Activated B cell treated with CpG ODN at 0.5 μM for 24 hours (primary cell): ENCODE data around the gene OSGEPL1. TPM values are rescaled to one million over a fixed set of nuclear protein-coding genes. Genes with fewer than 3 reads are reported as not detected.

Experiments
- ATAC-seq: fragments of 200-7000 bp; cut with Tn5 transposase; one replicate; pipeline ENCODE4 v1.10.0; 2021; ENCODE audit warnings: low read depth, mild to moderate bottlenecking, moderate library complexity
- CTCF ChIA-PET: fragments of 350-600 bp; sonication (Branson Sonifier 250); formaldehyde crosslinking; loops from one replicate; lab custom pipeline; 2021; ENCODE audit warnings: antibody characterized with exemption; lab: Charles Lee
- POLR2A ChIA-PET: fragments of 350-600 bp; sonication (Branson Sonifier 250); formaldehyde crosslinking; loops from one replicate; lab custom pipeline; 2021; ENCODE audit warnings: antibody characterized with exemption; lab: Charles Lee
- DNase-seq: peaks from one replicate; pipeline ENCODE4 v3.0.0; 2022
- H3K27ac Mint-ChIP-seq: one replicate; pipeline ENCODE4 v1.8.0; 2020; ENCODE audit warnings: mixed read lengths
- H3K27me3 Mint-ChIP-seq: one replicate; pipeline ENCODE4 v1.8.0; 2021; ENCODE audit warnings: mixed read lengths
- H3K36me3 Mint-ChIP-seq: one replicate; pipeline ENCODE4 v1.8.0; 2021; ENCODE audit warnings: low read depth, mixed read lengths
- H3K4me1 Mint-ChIP-seq: one replicate; pipeline ENCODE4 v1.8.0; 2021; ENCODE audit warnings: mixed read lengths
- H3K4me3 Mint-ChIP-seq: one replicate; pipeline ENCODE4 v1.8.0; 2020; ENCODE audit warnings: mild to moderate bottlenecking, mixed read lengths
- H3K9me3 Mint-ChIP-seq: one replicate; pipeline ENCODE4 v1.8.0; 2020; ENCODE audit warnings: mixed read lengths
- intact Hi-C: fragments of 100-400 bp; cut with micrococcal nuclease; formaldehyde crosslinking; loops from one replicate; pipeline ENCODE4 v1.15.1; 2024
- total RNA-seq: library from RNA; stranded (reverse); gene quantifications from 2 replicates; pipeline ENCODE4 v1.2.3, GENCODE V29; 2022
- TF ChIP-seq, protein P1 (sequence below): fragments of 200-600 bp; IDR thresholded peaks from one replicate; pipeline ENCODE4 v1.8.0; 2022; ENCODE audit warnings: antibody characterized with exemption, mild to moderate bottlenecking

The OSGEPL1 gene
- total RNA-seq, 1 donor from 2014 or later = 12.3 TPM

DNA sequence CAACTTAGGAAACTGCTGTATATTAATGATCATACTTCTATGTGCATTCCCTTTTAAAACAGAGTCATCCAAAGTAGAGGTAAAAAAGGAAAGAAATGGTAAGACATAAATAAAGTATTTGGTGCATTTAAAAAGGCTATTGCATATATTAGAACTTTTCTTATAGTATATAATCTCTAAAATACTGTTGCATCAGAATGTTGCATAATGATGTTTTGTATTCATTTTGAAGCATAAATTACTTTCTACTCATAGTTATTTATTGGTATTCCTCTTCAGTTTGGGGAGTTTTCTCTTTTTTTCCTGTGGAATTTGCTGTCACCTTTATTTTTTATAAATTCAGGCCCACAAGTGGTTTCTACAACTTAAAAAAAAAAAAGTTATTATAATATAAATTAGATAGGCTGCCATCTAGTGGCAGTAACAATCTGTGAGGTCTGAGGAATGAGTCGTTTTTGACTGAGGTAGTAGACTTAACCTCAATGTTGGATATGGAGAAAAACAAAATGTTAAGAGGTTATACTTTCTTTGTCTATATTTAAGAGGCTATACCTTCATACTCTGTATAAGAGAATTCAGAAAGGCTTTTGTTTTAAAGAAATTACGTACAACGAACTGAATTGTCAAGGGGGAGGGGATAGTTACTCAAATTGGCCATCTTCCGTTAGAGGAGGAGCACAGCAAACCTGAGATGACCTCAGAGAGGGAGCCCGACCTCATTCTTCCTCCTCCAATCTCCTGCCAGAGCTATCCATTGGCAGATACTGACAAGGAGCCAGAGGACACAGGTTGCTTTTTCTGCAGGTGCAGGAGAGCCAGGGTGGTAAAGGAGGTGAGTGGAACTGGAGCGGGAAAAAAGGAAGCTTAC is 64.3 kb downstream of the OSGEPL1 start:
- Mint-ChIP-seq H3K4me1 (peaks cover 2% of the 10 kb centered on the region), H3K36me3 (peaks cover 5% of the 10 kb centered on the region), H3K9me3 (no peaks in the 10 kb centered on the region), H3K27ac (no peak overlapping the region), H3K27me3 (no peaks in the 10 kb centered on the region), H3K4me3 (no peak overlapping the region)
- DNase-seq (no peak), ATAC-seq (peak; percentile 58)
- TF ChIP-seq, protein P1, sequence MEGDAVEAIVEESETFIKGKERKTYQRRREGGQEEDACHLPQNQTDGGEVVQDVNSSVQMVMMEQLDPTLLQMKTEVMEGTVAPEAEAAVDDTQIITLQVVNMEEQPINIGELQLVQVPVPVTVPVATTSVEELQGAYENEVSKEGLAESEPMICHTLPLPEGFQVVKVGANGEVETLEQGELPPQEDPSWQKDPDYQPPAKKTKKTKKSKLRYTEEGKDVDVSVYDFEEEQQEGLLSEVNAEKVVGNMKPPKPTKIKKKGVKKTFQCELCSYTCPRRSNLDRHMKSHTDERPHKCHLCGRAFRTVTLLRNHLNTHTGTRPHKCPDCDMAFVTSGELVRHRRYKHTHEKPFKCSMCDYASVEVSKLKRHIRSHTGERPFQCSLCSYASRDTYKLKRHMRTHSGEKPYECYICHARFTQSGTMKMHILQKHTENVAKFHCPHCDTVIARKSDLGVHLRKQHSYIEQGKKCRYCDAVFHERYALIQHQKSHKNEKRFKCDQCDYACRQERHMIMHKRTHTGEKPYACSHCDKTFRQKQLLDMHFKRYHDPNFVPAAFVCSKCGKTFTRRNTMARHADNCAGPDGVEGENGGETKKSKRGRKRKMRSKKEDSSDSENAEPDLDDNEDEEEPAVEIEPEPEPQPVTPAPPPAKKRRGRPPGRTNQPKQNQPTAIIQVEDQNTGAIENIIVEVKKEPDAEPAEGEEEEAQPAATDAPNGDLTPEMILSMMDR = no peak
- CTCF ChIA-PET = interaction anchor here (0.8 to 2.2 kb wide), 9 partner anchors 11 to 39 kb away, joined by 3 to 17 read pairs (median 7); partner anchors contain the start of genes ANKAR and ASNSD1
- POLR2A ChIA-PET = interaction anchor here (1.0 kb wide), 2 partner anchors 25 to 37 kb away, joined by 3 to 4 read pairs; partner anchors contain the start of gene ASNSD1
- intact Hi-C loops = loop anchor here (1.0 to 2.0 kb wide), 4 partner anchors 24 to 604 kb away; partner anchors contain the start of genes ANKAR, ASNSD1 and OSGEPL1

Other genes with a start within 250 kb of the OSGEPL1 start
- 0.12 and 0.20 TPM in 2 replicates for gene SLC40A1, start 182.0 kb downstream of the OSGEPL1 start, total RNA-seq
- gene ASNSD1, start 101.3 kb downstream of the OSGEPL1 start, total RNA-seq = 27.5 and 31.1 TPM in 2 replicates
- 13.1 and 14.5 TPM in 2 replicates for gene ANKAR, start 88.1 kb downstream of the OSGEPL1 start, total RNA-seq
- gene ORMDL1, start 21.5 kb upstream of the OSGEPL1 start, total RNA-seq = 80.5 and 92.6 TPM in 2 replicates
- gene PMS1, start 21.7 kb upstream of the OSGEPL1 start, total RNA-seq = 32.7 and 39.0 TPM in 2 replicates